ENCODE data around the gene KIAA0319L. TPM values are rescaled to one million over a fixed set of nuclear protein-coding genes. Genes with fewer than 3 reads are reported as not detected.

Gene KIAA0319L
- total RNA-seq, 1 experiment from 2014 or later = 20.9 TPM

GRCh38 chr1:35572296-35572695 lies 15.1 kb upstream of the KIAA0319L start:
- Histone ChIP-seq H3K9me2 (replicated peaks; ENCODE audit: low read length) (no peaks in the 10 kb centered on the region), H3K9me3 (ENCODE audit: low read length) (no peaks in the 10 kb centered on the region), H3K79me2 (ENCODE audit: low read length) (no peaks in the 10 kb centered on the region), H3K27me3 (ENCODE audit: low read length) (no peaks in the 10 kb centered on the region), H3K27ac (ENCODE audit: low read length) (no peak overlapping the region), H3F3A (ENCODE audit: low read length, unreplicated experiment) (no peaks in the 10 kb centered on the region), H2AFZ (ENCODE audit: low read length) (no peak overlapping the region), H3K4me2 (ENCODE audit: low read length) (no peak overlapping the region), H3K4me1 (ENCODE audit: insufficient read depth, low read length) (peaks cover 18% of the 10 kb centered on the region), H3K4me3 (ENCODE audit: low read length) (no peak overlapping the region), H3K9ac (ENCODE audit: low read length) (no peak overlapping the region), H3K36me3 (ENCODE audit: low read depth, low read length) (no peaks in the 10 kb centered on the region), H4K20me1 (ENCODE audit: low read length) (no peaks in the 10 kb centered on the region; the same call in 1 of the 2 replicates)
- DNase-seq = no peak
- ChIA-PET CTCF (interaction anchor here (0.8 kb wide), 1 partner anchor 74 kb away, joined by 3 read pairs; no protein-coding TSS in a partner anchor), POLR2A (ENCODE audit: unreplicated experiment) (no interaction called here)
- intact Hi-C loops (cut with micrococcal nuclease) = no loop called here
- TF ChIP-seq EZH2phosphoT487 (IDR thresholded peaks at IDR 0.05; ENCODE audit: borderline replicate concordance, low read length) (no peak), EZH2 (IDR thresholded peaks at IDR 0.05; ENCODE audit: low read length, unreplicated experiment) (no peak), CTCF (conservative IDR thresholded peaks at IDR 0.05; ENCODE audit: low read depth, low read length) (no peak)
- ATAC-seq = no peak
- BruUV-seq (replicated peaks) = no TSS peak

GRCh38 chr1:35571263-35571662 lies 14.1 kb upstream of the KIAA0319L start:
- H3K27me3 ChIP-seq (ENCODE audit: low read length) = no peaks in the 10 kb centered on the region
- ChIA-PET CTCF (interaction anchor here (0.6 to 0.8 kb wide), 3 partner anchors 75 to 199 kb away, joined by 3 to 4 read pairs (median 4); partner anchors contain the start of gene CLSPN), POLR2A (ENCODE audit: unreplicated experiment) (no interaction called here)
- no peaks in the 10 kb centered on the region for H3F3A ChIP-seq (ENCODE audit: low read length, unreplicated experiment)
- no peak for ATAC-seq
- no peak for TF ChIP-seq EZH2phosphoT487 (IDR thresholded peaks at IDR 0.05; ENCODE audit: borderline replicate concordance, low read length)
- no peak for TF ChIP-seq CTCF (conservative IDR thresholded peaks at IDR 0.05; ENCODE audit: low read depth, low read length)
- no peak for TF ChIP-seq EZH2 (IDR thresholded peaks at IDR 0.05; ENCODE audit: low read length, unreplicated experiment)
- no peaks in the 10 kb centered on the region for H3K9me2 ChIP-seq (replicated peaks; ENCODE audit: low read length)
- H3K4me1 ChIP-seq (ENCODE audit: insufficient read depth, low read length) = peaks cover 18% of the 10 kb centered on the region
- H3K36me3 ChIP-seq (ENCODE audit: low read depth, low read length) = no peaks in the 10 kb centered on the region
- DNase-seq = no peak
- BruUV-seq (replicated peaks) = no TSS peak
- no peaks in the 10 kb centered on the region for H3K9me3 ChIP-seq (ENCODE audit: low read length)
- H3K4me2 ChIP-seq (ENCODE audit: low read length) = no peak overlapping the region
- H4K20me1 ChIP-seq (ENCODE audit: low read length) = no peaks in the 10 kb centered on the region; the same call in 1 of the 2 replicates
- no peak overlapping the region for H3K27ac ChIP-seq (ENCODE audit: low read length)
- intact Hi-C loops (cut with micrococcal nuclease) = no loop called here
- no peaks in the 10 kb centered on the region for H3K79me2 ChIP-seq (ENCODE audit: low read length)
- no peak overlapping the region for H3K4me3 ChIP-seq (ENCODE audit: low read length)
- H2AFZ ChIP-seq (ENCODE audit: low read length) = no peak overlapping the region
- no peak overlapping the region for H3K9ac ChIP-seq (ENCODE audit: low read length)

GRCh38 chr1:35570589-35571137 lies 13.5 kb upstream of the KIAA0319L start:
- BruUV-seq (replicated peaks) = no TSS peak
- intact Hi-C loops (cut with micrococcal nuclease) = no loop called here
- no peaks in the 10 kb centered on the region for H3K79me2 ChIP-seq (ENCODE audit: low read length)
- no peaks in the 10 kb centered on the region for H3K9me2 ChIP-seq (replicated peaks; ENCODE audit: low read length)
- DNase-seq = no peak
- CTCF ChIA-PET = interaction anchor here (0.6 to 0.9 kb wide), 3 partner anchors 145 to 199 kb away, joined by 4 to 5 read pairs (median 4); partner anchors contain the start of gene CLSPN
- no peak overlapping the region for H3K4me2 ChIP-seq (ENCODE audit: low read length)
- no peaks in the 10 kb centered on the region for H3K9me3 ChIP-seq (ENCODE audit: low read length)
- TF ChIP-seq CTCF (conservative IDR thresholded peaks at IDR 0.05; ENCODE audit: low read depth, low read length) = no peak
- no peak for TF ChIP-seq EZH2 (IDR thresholded peaks at IDR 0.05; ENCODE audit: low read length, unreplicated experiment)
- TF ChIP-seq EZH2phosphoT487 (IDR thresholded peaks at IDR 0.05; ENCODE audit: borderline replicate concordance, low read length) = no peak
- H3F3A ChIP-seq (ENCODE audit: low read length, unreplicated experiment) = no peaks in the 10 kb centered on the region
- no peak overlapping the region for H2AFZ ChIP-seq (ENCODE audit: low read length)
- no peak for ATAC-seq
- H4K20me1 ChIP-seq (ENCODE audit: low read length) = no peaks in the 10 kb centered on the region; the same call in 1 of the 2 replicates
- H3K36me3 ChIP-seq (ENCODE audit: low read depth, low read length) = no peaks in the 10 kb centered on the region
- no peaks in the 10 kb centered on the region for H3K27me3 ChIP-seq (ENCODE audit: low read length)
- H3K9ac ChIP-seq (ENCODE audit: low read length) = no peak overlapping the region
- H3K4me3 ChIP-seq (ENCODE audit: low read length) = no peak overlapping the region
- H3K4me1 ChIP-seq (ENCODE audit: insufficient read depth, low read length) = peaks cover 18% of the 10 kb centered on the region
- no peak overlapping the region for H3K27ac ChIP-seq (ENCODE audit: low read length)
- POLR2A ChIA-PET (ENCODE audit: unreplicated experiment) = no interaction called here

Data from PC-3 (cell line).